GM23338 (cell line): ENCODE data around the gene RTN3. TPM values are rescaled to one million over a fixed set of nuclear protein-coding genes. Genes with fewer than 3 reads are reported as not detected.

Source experiments
- ATAC-seq: fragments of 200-7000 bp; cut with Tn5 transposase; 3 replicates; pipeline ENCODE4 v1.9.1; 2020
- DNase-seq: peaks from one replicate; pipeline ENCODE4 v3.0.0-alpha.2; 2015; ENCODE audit warnings: low spot score
- H2AFZ ChIP-seq: fragments of 200-600 bp; sonication (generic); 2 replicates; pipeline ENCODE4 v1.8.0; 2016; ENCODE audit warnings: antibody characterized with exemption, mild to moderate bottlenecking, moderate library complexity
- H3F3A ChIP-seq: fragments of 200-600 bp; sonication (generic); replicated peaks from 2 replicates; pipeline ENCODE4 v1.8.0; 2017; ENCODE audit warnings: antibody characterized with exemption, mixed run types, low read depth
- H3K27ac ChIP-seq: fragments of 200-600 bp; sonication (generic); 2 replicates; pipeline ENCODE4 v1.6.1; 2016; ENCODE audit warnings: low read depth
- H3K27me3 ChIP-seq: fragments of 200-600 bp; sonication (generic); 2 replicates; pipeline ENCODE4 v1.8.0; 2016; ENCODE audit warnings: mild to moderate bottlenecking, mixed run types, moderate library complexity; ENCODE audit not compliant: insufficient read depth
- H3K36me3 ChIP-seq: fragments of 200-600 bp; sonication (generic); 2 replicates; pipeline ENCODE4 v1.8.0; 2016; ENCODE audit warnings: mild to moderate bottlenecking; ENCODE audit not compliant: insufficient read depth
- H3K4me1 ChIP-seq: fragments of 200-600 bp; sonication (generic); 2 replicates; pipeline ENCODE4 v1.8.0; 2016; ENCODE audit warnings: mild to moderate bottlenecking, moderate library complexity; ENCODE audit not compliant: insufficient read depth
- H3K4me2 ChIP-seq: fragments of 200-600 bp; sonication (generic); 2 replicates; pipeline ENCODE4 v1.7.1; 2017; ENCODE audit warnings: mixed run types
- H3K4me3 ChIP-seq: fragments of 200-600 bp; sonication (generic); 2 replicates; pipeline ENCODE4 v1.6.1; 2016; ENCODE audit warnings: mixed run types
- H3K79me2 ChIP-seq: fragments of 200-600 bp; sonication (generic); replicated peaks from 2 replicates; pipeline ENCODE4 v1.8.0; 2017; ENCODE audit warnings: mild to moderate bottlenecking; ENCODE audit not compliant: insufficient read depth
- H3K9me2 ChIP-seq: fragments of 200-600 bp; sonication (generic); 2 replicates; pipeline ENCODE4 v1.8.0; 2017; ENCODE audit not compliant: insufficient read depth
- H4K20me1 ChIP-seq: fragments of 200-600 bp; sonication (generic); replicated peaks from 2 replicates; pipeline ENCODE4 v1.8.0; 2017; ENCODE audit warnings: mild to moderate bottlenecking; ENCODE audit not compliant: insufficient read depth
- H3K27ac Mint-ChIP-seq: 2 replicates; pipeline ENCODE4 v1.8.0; 2020; ENCODE audit warnings: inconsistent platforms, mild to moderate bottlenecking, moderate library complexity, mixed read lengths
- H3K27me3 Mint-ChIP-seq: 3 replicates; pipeline ENCODE4 v1.8.0; 2022; ENCODE audit warnings: low read depth, mild to moderate bottlenecking, moderate library complexity, mixed read lengths, inconsistent platforms; ENCODE audit not compliant: insufficient read depth, poor library complexity
- H3K36me3 Mint-ChIP-seq: 3 replicates; pipeline ENCODE4 v1.8.0; 2021; ENCODE audit warnings: low read depth, mild to moderate bottlenecking, inconsistent platforms, moderate library complexity, mixed read lengths
- H3K4me1 Mint-ChIP-seq: 3 replicates; pipeline ENCODE4 v1.8.0; 2020; ENCODE audit warnings: mild to moderate bottlenecking, inconsistent platforms, mixed read lengths
- H3K4me3 Mint-ChIP-seq: 3 replicates; pipeline ENCODE4 v1.8.0; 2021; ENCODE audit warnings: moderate library complexity, mild to moderate bottlenecking, inconsistent platforms, mixed read lengths
- H3K9me3 Mint-ChIP-seq: 3 replicates; pipeline ENCODE4 v1.8.0; 2020; ENCODE audit warnings: moderate library complexity, mild to moderate bottlenecking, inconsistent platforms, mixed read lengths
- CREB1 ChIP-seq: fragments of 250-450 bp; sonication (Bioruptor Pico); IDR thresholded peaks from 2 replicates; pipeline ENCODE4 v1.5.0; 2020; ENCODE audit warnings: low read depth, mild to moderate bottlenecking, moderate library complexity
- CTCF ChIP-seq, 2 experiments: fragments of 200-600 bp in 1 of 2; sonication (generic) in 1 of 2; conservative IDR thresholded peaks; 2 replicates each; pipeline versions ENCODE4 v1.5.1 to v1.6.1; 2016 to 2017; ENCODE audit warnings: antibody characterized with exemption in 2 of 2, low read depth in 2 of 2, mild to moderate bottlenecking in 2 of 2, moderate library complexity in 1 of 2
- EZH2 ChIP-seq: fragments of 200-600 bp; sonication (generic); IDR thresholded peaks from one replicate; pipeline ENCODE4 v1.8.0; 2017; ENCODE audit warnings: antibody characterized with exemption, mild to moderate bottlenecking, low read depth; ENCODE audit not compliant: unreplicated experiment
- EZH2phosphoT487 ChIP-seq: fragments of 200-600 bp; sonication (generic); IDR thresholded peaks from one replicate; pipeline ENCODE4 v1.8.1; 2018; ENCODE audit warnings: antibody characterized with exemption; ENCODE audit not compliant: unreplicated experiment
- JUNB ChIP-seq: IDR thresholded peaks from one replicate; pipeline ENCODE4 v1.6.1; 2016; ENCODE audit warnings: antibody characterized with exemption; ENCODE audit not compliant: unreplicated experiment
- POLR2AphosphoS5 ChIP-seq: IDR thresholded peaks from 2 replicates; pipeline ENCODE4 v1.6.1; 2016; ENCODE audit warnings: antibody characterized with exemption, low read depth
- STAT1 ChIP-seq: IDR thresholded peaks from one replicate; pipeline ENCODE4 v1.6.1; 2016; ENCODE audit warnings: antibody characterized with exemption; ENCODE audit not compliant: unreplicated experiment
- ZNF114 ChIP-seq: fragments of 250-450 bp; sonication (Bioruptor Pico); IDR thresholded peaks from 2 replicates; pipeline ENCODE4 v1.5.0; 2020; ENCODE audit warnings: mild to moderate bottlenecking, moderate library complexity
- polyA plus RNA-seq: library from polyadenylated mRNA; unstranded; fragments of >200 nt; fragmentation: Nextera tagmentation; extraction: Ambion mirVana; gene quantifications from 2 replicates; pipeline ENCODE4 v1.2.1, GENCODE V29; 2016
- total RNA-seq: library from RNA; depleted of rRNA; stranded (reverse); fragments of >200 nt; shearing (Covaris generic); gene quantifications from 2 replicates; pipeline ENCODE4 v1.2.3, GENCODE V29; 2014
- TF ChIP-seq, protein P1 (sequence below): IDR thresholded peaks from 2 replicates; pipeline ENCODE4 v1.6.1; 2016; ENCODE audit warnings: antibody characterized with exemption

Gene RTN3
- total and polyA plus RNA-seq, 2 experiments from 2014 or later, result 138 to 162 TPM

- DNase-seq, result peak; percentile 18
- H3K4me1 ChIP-seq, result peaks cover 43% of the 10 kb centered on the region
- H3K27ac Mint-ChIP-seq, result peak overlapping the region; percentile 52; the same call in 1 of the 2 replicates
- H3K4me3 Mint-ChIP-seq, result peak overlapping the region; percentile 56
- H3K4me3 ChIP-seq, result peak overlapping the region; percentile 88; the same call in 1 of the 2 replicates
- no peaks in the 10 kb centered on the region for H3K36me3 ChIP-seq
- peak overlapping the region; percentile 45; the same call in 1 of the 2 replicates for H3K27ac ChIP-seq
- peaks cover 6% of the 10 kb centered on the region; the same call in 2 of the 3 replicates for H3K9me3 Mint-ChIP-seq
- no peak for TF ChIP-seq EZH2phosphoT487
- ATAC-seq, result no peak
- H3K4me2 ChIP-seq, result peak overlapping the region; percentile 98
- H3K4me1 Mint-ChIP-seq, result peaks cover 41% of the 10 kb centered on the region
- no peak overlapping the region for H2AFZ ChIP-seq
- H3K27me3 Mint-ChIP-seq, result peaks cover 46% of the 10 kb centered on the region
- peaks cover 23% of the 10 kb centered on the region for H3F3A ChIP-seq
- H3K9me2 ChIP-seq, result no peaks in the 10 kb centered on the region
- peaks cover 18% of the 10 kb centered on the region; the same call in 2 of the 3 replicates for H3K36me3 Mint-ChIP-seq
- H4K20me1 ChIP-seq, result peaks cover 13% of the 10 kb centered on the region
- peaks cover 14% of the 10 kb centered on the region for H3K27me3 ChIP-seq
- H3K79me2 ChIP-seq, result peaks cover 47% of the 10 kb centered on the region
These were observed 84.5 kb downstream of the RTN3 start for GRCh38 chr11:63765688-63766241.

DNA sequence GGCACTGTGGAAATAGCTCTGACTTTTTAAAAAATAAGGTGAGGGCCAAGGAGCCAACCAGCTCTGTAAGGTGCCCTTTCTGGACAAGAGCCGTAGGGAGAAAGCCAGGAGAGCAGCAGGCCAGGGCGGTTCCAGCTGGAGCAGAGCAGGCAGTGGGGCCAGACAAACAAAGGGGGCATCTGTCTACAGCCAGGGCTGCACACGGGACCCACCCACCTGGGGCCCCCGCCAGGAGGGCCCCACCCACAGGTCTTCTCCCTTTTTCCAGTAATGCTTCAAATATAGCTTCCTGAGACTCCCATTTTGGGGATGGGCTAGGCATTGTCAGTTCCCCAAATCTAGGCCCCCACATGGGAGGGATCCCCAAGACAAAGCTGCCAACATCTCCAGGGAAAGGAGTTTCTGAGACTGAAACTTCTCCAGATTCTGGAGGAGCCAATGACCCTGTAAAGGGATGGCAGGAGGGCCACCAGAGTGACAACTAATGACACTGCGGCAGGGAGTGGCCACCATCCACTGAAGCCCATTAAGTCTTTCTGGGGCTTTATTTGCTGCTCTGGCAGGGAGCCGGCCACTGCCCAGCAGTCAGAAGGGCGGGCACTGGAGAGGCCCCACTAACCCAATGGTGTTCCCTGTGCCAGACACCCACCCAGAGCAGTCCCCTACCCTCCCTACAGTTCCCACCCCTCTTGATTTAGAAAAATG is 85.4 kb downstream of the RTN3 start:
- Mint-ChIP-seq H3K27ac (no peak overlapping the region), H3K4me1 (peaks cover 37% of the 10 kb centered on the region), H3K4me3 (peak overlapping the region; percentile 91), H3K36me3 (peaks cover 18% of the 10 kb centered on the region; the same call in 2 of the 3 replicates), H3K27me3 (peaks cover 41% of the 10 kb centered on the region), H3K9me3 (peaks cover 6% of the 10 kb centered on the region; the same call in 2 of the 3 replicates)
- H3K27ac ChIP-seq, result no peak overlapping the region
- peaks cover 37% of the 10 kb centered on the region for H3K4me1 ChIP-seq
- no peak overlapping the region for H2AFZ ChIP-seq
- peaks cover 23% of the 10 kb centered on the region for H3K27me3 ChIP-seq
- no peaks in the 10 kb centered on the region for H3K9me2 ChIP-seq
- peak overlapping the region; percentile 98 for H3K4me2 ChIP-seq
- peaks cover 17% of the 10 kb centered on the region for H3F3A ChIP-seq
- DNase-seq (no peak), ATAC-seq (no peak)
- peaks cover 12% of the 10 kb centered on the region for H4K20me1 ChIP-seq
- peak overlapping the region; percentile 88 for H3K4me3 ChIP-seq
- H3K79me2 ChIP-seq, result peaks cover 40% of the 10 kb centered on the region
- H3K36me3 ChIP-seq, result no peaks in the 10 kb centered on the region
- TF ChIP-seq CREB1 (CRISPR knock-in tag), result no peak
- TF ChIP-seq EZH2, result no peak
- no peak for TF ChIP-seq ZNF114 (CRISPR knock-in tag)
- no peak for TF ChIP-seq JUNB
- TF ChIP-seq EZH2phosphoT487, result no peak

DNA sequence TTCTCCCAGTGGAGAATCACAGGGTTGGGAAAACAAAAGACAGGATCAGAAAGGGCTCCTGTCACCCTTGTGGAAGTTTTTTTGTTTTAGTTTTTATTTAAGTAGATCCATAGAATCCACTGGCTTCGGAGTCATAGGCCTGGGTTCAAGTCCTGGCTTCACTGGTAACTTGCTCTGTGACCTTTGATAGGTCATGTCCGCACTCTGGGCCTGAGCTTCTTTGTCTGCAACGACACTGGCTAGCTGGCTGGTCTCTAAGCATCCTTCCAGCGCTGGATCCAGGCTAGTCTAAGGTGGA is 85.9 kb downstream of the RTN3 start:
- no peak for DNase-seq
- H3K79me2 ChIP-seq, result peaks cover 35% of the 10 kb centered on the region
- ATAC-seq, result no peak
- peaks cover 12% of the 10 kb centered on the region for H4K20me1 ChIP-seq
- H3K4me1 Mint-ChIP-seq, result peaks cover 37% of the 10 kb centered on the region
- no peaks in the 10 kb centered on the region for H3K9me2 ChIP-seq
- H2AFZ ChIP-seq, result no peak overlapping the region
- peaks cover 14% of the 10 kb centered on the region; the same call in 2 of the 3 replicates for H3K36me3 Mint-ChIP-seq
- H3K27ac Mint-ChIP-seq, result peak overlapping the region; percentile 95; the same call in 1 of the 2 replicates
- H3K4me3 Mint-ChIP-seq, result peak overlapping the region; percentile 91
- H3K4me1 ChIP-seq, result peaks cover 37% of the 10 kb centered on the region
- peak overlapping the region; percentile 88 for H3K4me3 ChIP-seq
- peaks cover 14% of the 10 kb centered on the region for H3F3A ChIP-seq
- peaks cover 26% of the 10 kb centered on the region for H3K27me3 ChIP-seq
- peak overlapping the region; percentile 98 for H3K4me2 ChIP-seq
- H3K36me3 ChIP-seq, result no peaks in the 10 kb centered on the region
- H3K27me3 Mint-ChIP-seq, result peaks cover 37% of the 10 kb centered on the region
- no peak overlapping the region for H3K27ac ChIP-seq
- H3K9me3 Mint-ChIP-seq, result peaks cover 3% of the 10 kb centered on the region; the same call in 1 of the 3 replicates
- TF ChIP-seq, protein P1, sequence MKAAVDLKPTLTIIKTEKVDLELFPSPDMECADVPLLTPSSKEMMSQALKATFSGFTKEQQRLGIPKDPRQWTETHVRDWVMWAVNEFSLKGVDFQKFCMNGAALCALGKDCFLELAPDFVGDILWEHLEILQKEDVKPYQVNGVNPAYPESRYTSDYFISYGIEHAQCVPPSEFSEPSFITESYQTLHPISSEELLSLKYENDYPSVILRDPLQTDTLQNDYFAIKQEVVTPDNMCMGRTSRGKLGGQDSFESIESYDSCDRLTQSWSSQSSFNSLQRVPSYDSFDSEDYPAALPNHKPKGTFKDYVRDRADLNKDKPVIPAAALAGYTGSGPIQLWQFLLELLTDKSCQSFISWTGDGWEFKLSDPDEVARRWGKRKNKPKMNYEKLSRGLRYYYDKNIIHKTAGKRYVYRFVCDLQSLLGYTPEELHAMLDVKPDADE, result no peak
- TF ChIP-seq POLR2AphosphoS5 (no peak), ZNF114 (CRISPR knock-in tag) (no peak), EZH2phosphoT487 (no peak), STAT1 (no peak), JUNB (no peak), CTCF (conservative IDR thresholded peaks at IDR 0.05; ENCODE audit: low read depth in 2 of 2) (no peak), EZH2 (no peak)
